GM12892 (cell line): ENCODE data around the gene LRRC25.
"Not testable (repeated sequence)": the region's sequence is repeated elsewhere in the genome, so short reads cannot be mapped to it uniquely, and the experiment has no call there.

ENCODE experiments used
- DNase-seq: peaks from one replicate; pipeline ENCODE4 v3.0.0; 2011; ENCODE audit not compliant: insufficient read length
- FAIRE-seq: peaks from 2 replicates; lab custom pipeline; 2011; peaks lifted over from hg19 to GRCh38; lab: Jason Lieb, UNC
- POLR2A ChIP-seq: IDR thresholded peaks from 2 replicates; pipeline ENCODE4 v1.6.1; 2011; ENCODE audit warnings: low read depth, low read length, control low read depth
- POLR2AphosphoS5 ChIP-seq: IDR thresholded peaks from 2 replicates; pipeline ENCODE4 v1.6.1; 2011; ENCODE audit warnings: low read depth, low read length, control low read depth
- TAF1 ChIP-seq: IDR thresholded peaks from 2 replicates; pipeline ENCODE4 v1.6.1; 2011; ENCODE audit warnings: low read depth, mild to moderate bottlenecking, control low read depth, low read length, borderline replicate concordance

Gene LRRC25

GRCh38 chr19:18368504-18369222 lies 28.8 kb downstream of the LRRC25 start:
- DNase-seq = no peak
- no peak for TF ChIP-seq POLR2A
- no peak for FAIRE-seq

- DNase-seq = no peak
- TF ChIP-seq POLR2A (no peak), POLR2AphosphoS5 (no peak), TAF1 (no peak)
- no peak for FAIRE-seq
Measured at GRCh38 chr19:18366021-18366435, 31.4 kb downstream of the LRRC25 start.

- FAIRE-seq = no peak
- DNase-seq = no peak
- TF ChIP-seq POLR2AphosphoS5 (no peak), POLR2A (no peak), TAF1 (no peak)
Measured at GRCh38 chr19:18364826-18365528, 32.4 kb downstream of the LRRC25 start.

GRCh38 chr19:18364277-18364825 lies 33.1 kb downstream of the LRRC25 start:
- not testable (repeated sequence) for FAIRE-seq, DNase-seq

- TF ChIP-seq TAF1 (no peak), POLR2A (no peak), POLR2AphosphoS5 (no peak)
- FAIRE-seq = no peak
- no peak for DNase-seq
Measured at GRCh38 chr19:18363787-18364186, 33.6 kb downstream of the LRRC25 start.

- no peak for TF ChIP-seq POLR2AphosphoS5
- TF ChIP-seq POLR2A = no peak
- TF ChIP-seq TAF1 = no peak
- DNase-seq = no peak
- no peak for FAIRE-seq
Measured at GRCh38 chr19:18362934-18363542, 34.4 kb downstream of the LRRC25 start.

GRCh38 chr19:18361646-18362045 lies 35.8 kb downstream of the LRRC25 start:
- FAIRE-seq (no peak), DNase-seq (no peak)
- TF ChIP-seq TAF1 (no peak), POLR2AphosphoS5 (no peak), POLR2A (no peak)

GRCh38 chr19:18357041-18357440 lies 40.4 kb downstream of the LRRC25 start:
- no peak for FAIRE-seq
- no peak for TF ChIP-seq POLR2A
- TF ChIP-seq TAF1 = no peak
- TF ChIP-seq POLR2AphosphoS5 = no peak
- no peak for DNase-seq

- DNase-seq, FAIRE-seq: not testable (repeated sequence)
Measured at GRCh38 chr19:18354743-18355142, 42.7 kb downstream of the LRRC25 start.

- TF ChIP-seq POLR2A = no peak
- no peak for TF ChIP-seq TAF1
- FAIRE-seq = no peak
Measured at GRCh38 chr19:18353378-18354005, 43.9 kb downstream of the LRRC25 start.

GRCh38 chr19:18351544-18351943 lies 45.9 kb downstream of the LRRC25 start:
- no peak for FAIRE-seq
- TF ChIP-seq POLR2AphosphoS5 (no peak), POLR2A (no peak), TAF1 (no peak)
- DNase-seq = no peak

More at GRCh38 chr19:18353378-18354005, 43.9 kb downstream of the LRRC25 start:
- DNase-seq = no peak

- FAIRE-seq = no peak
- no peak for DNase-seq
Measured at GRCh38 chr19:18350490-18350889, 46.9 kb downstream of the LRRC25 start.

More at GRCh38 chr19:18350490-18350889, 46.9 kb downstream of the LRRC25 start:
- TF ChIP-seq POLR2AphosphoS5 = no peak
- TF ChIP-seq TAF1 = no peak
- TF ChIP-seq POLR2A = no peak
